DOHH2 (cell line): Measurements from ENCODE around the gene GSK3A.

ENCODE experiments used
- CTCF ChIP-seq: fragments of 200-600 bp; sonication (generic); IDR thresholded peaks from one replicate; pipeline ENCODE4 v1.5.1; 2014; ENCODE audit warnings: antibody characterized with exemption, mild to moderate bottlenecking, low read depth, low read length; ENCODE audit not compliant: poor library complexity, severe bottlenecking
- EZH2phosphoT487 ChIP-seq: fragments of 200-600 bp; sonication (generic); IDR thresholded peaks from 2 replicates; pipeline ENCODE4 v1.6.1; 2017; ENCODE audit warnings: borderline replicate concordance, mild to moderate bottlenecking, antibody characterized with exemption, low read length, moderate library complexity, mixed read lengths

DNA sequence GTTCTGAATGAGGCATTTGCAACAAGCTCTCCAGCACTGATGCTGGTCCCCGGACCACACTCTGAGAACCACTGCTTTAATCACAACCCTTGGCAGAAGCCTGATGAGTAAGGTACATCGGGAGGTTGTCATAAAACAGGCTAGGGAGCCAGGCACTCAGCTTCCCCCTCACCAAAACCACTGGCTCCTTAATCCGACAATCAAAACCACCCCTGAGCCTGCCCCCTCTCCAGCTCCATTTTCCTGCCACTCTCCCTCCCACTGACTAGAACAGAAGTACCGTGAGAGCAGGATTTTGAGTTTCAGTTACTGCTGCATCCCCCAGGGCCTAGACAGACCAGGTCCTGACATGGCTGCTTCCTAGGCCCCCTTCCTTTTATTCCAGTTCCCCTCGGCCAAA, 7.2 kb downstream of the GSK3A start:
- TF ChIP-seq CTCF (no peak), EZH2phosphoT487 (no peak)
